IMR-90 (cell line): Measurements from ENCODE around the gene FMN1. TPM values are rescaled to one million over a fixed set of nuclear protein-coding genes. Genes with fewer than 3 reads are reported as not detected.
A peak's percentile ranks its signal among the peaks of the same experiment; 100 is the strongest.

Experiments
- ATAC-seq: fragments of 200-7000 bp; cut with Tn5 transposase; 2 replicates; pipeline ENCODE4 v1.9.1; 2020; ENCODE audit warnings: low read depth, mild to moderate bottlenecking, moderate library complexity
- BruUV-seq: library from RNA; stranded (reverse); fragments of 400-500 nt; replicated peaks from 2 replicates; lab custom pipeline; 2021; lab: Mats Ljungman, UMichigan
- CTCF ChIA-PET: fragments of 300-600 bp; formaldehyde crosslinking; extraction: SDS; loops from one replicate; lab custom pipeline; 2021; ENCODE audit warnings: antibody characterized with exemption; lab: Yijun Ruan, JAX
- POLR2A ChIA-PET: fragments of 300-600 bp; sonication (Branson Sonifier 250); formaldehyde crosslinking; loops from one replicate; lab custom pipeline; 2022; ENCODE audit warnings: antibody characterized with exemption; ENCODE audit not compliant: unreplicated experiment; lab: Charles Lee
- DNase-seq: peaks from one replicate; pipeline ENCODE4 v3.0.0; 2013
- H2AFZ ChIP-seq: replicated peaks from 2 replicates; pipeline ENCODE3; 2013; ENCODE audit warnings: low read length, mild to moderate bottlenecking; ENCODE audit not compliant: poor library complexity
- H2AK5ac ChIP-seq: 2 replicates; pipeline ENCODE4 v1.6.1; 2013; ENCODE audit warnings: low read depth, low read length, inconsistent platforms
- H2AK9ac ChIP-seq: replicated peaks from 2 replicates; pipeline ENCODE3; 2013; ENCODE audit warnings: mild to moderate bottlenecking, low read depth, low read length, moderate library complexity; ENCODE audit not compliant: poor library complexity
- H2BK120ac ChIP-seq: 2 replicates; pipeline ENCODE4 v1.6.1; 2013; ENCODE audit warnings: low read depth, low read length, inconsistent platforms
- H2BK15ac ChIP-seq: 3 replicates; pipeline ENCODE4 v1.6.1; 2013; ENCODE audit warnings: low read depth, low read length, inconsistent platforms
- H2BK20ac ChIP-seq: 2 replicates; pipeline ENCODE4 v1.6.1; 2013; ENCODE audit warnings: low read depth, mild to moderate bottlenecking, inconsistent platforms, low read length, moderate library complexity
- H2BK5ac ChIP-seq: 2 replicates; pipeline ENCODE4 v1.6.1; 2013; ENCODE audit warnings: mild to moderate bottlenecking, low read depth, low read length, inconsistent platforms; ENCODE audit not compliant: poor library complexity, severe bottlenecking
- H3K14ac ChIP-seq: replicated peaks from 2 replicates; pipeline ENCODE4 v1.6.1; 2013; ENCODE audit warnings: low read depth, low read length, inconsistent platforms
- H3K18ac ChIP-seq: 2 replicates; pipeline ENCODE4 v1.6.1; 2013; ENCODE audit warnings: low read depth, low read length, control low read depth
- H3K23ac ChIP-seq: 2 replicates; pipeline ENCODE4 v1.6.1; 2013; ENCODE audit warnings: low read depth, low read length, inconsistent platforms
- H3K27ac ChIP-seq: 2 replicates; pipeline ENCODE4 v1.5.1; 2013; ENCODE audit warnings: mild to moderate bottlenecking, control low read depth, low read length; ENCODE audit not compliant: insufficient read depth
- H3K27me3 ChIP-seq: 2 replicates; pipeline ENCODE4 v1.6.1; 2013; ENCODE audit warnings: low read length; ENCODE audit not compliant: control insufficient read depth, insufficient read depth
- H3K36me3 ChIP-seq: 2 replicates; pipeline ENCODE4 v1.6.1; 2013; ENCODE audit warnings: low read length, mixed read lengths; ENCODE audit not compliant: control insufficient read depth, insufficient read depth
- H3K4ac ChIP-seq: 2 replicates; pipeline ENCODE4 v1.6.1; 2013; ENCODE audit warnings: low read depth, low read length, inconsistent platforms
- H3K4me1 ChIP-seq: 2 replicates; pipeline ENCODE4 v1.6.1; 2013; ENCODE audit warnings: low read length, mixed read lengths; ENCODE audit not compliant: control insufficient read depth, insufficient read depth
- H3K4me2 ChIP-seq: 2 replicates; pipeline ENCODE4 v1.6.1; 2013; ENCODE audit warnings: low read depth, mild to moderate bottlenecking, control low read depth, low read length, moderate library complexity
- H3K4me3 ChIP-seq: 2 replicates; pipeline ENCODE4 v1.5.1; 2013; ENCODE audit warnings: low read depth, mild to moderate bottlenecking, control low read depth, low read length, moderate library complexity; ENCODE audit not compliant: insufficient read depth
- H3K56ac ChIP-seq: 2 replicates; pipeline ENCODE4 v1.6.1; 2013; ENCODE audit warnings: low read length, inconsistent platforms; ENCODE audit not compliant: insufficient read depth; ENCODE audit errors: extremely low read depth
- H3K79me1 ChIP-seq, 2 experiments: 2 replicates each; pipeline ENCODE4 v1.6.1; 2013; ENCODE audit warnings: low read length in 2 of 2, inconsistent platforms in 1 of 2, low read depth in 1 of 2
- H3K9ac ChIP-seq: 2 replicates; pipeline ENCODE4 v1.6.1; 2013; ENCODE audit warnings: low read depth, low read length, control low read depth
- H3K9me1 ChIP-seq: 2 replicates; pipeline ENCODE4 v1.6.1; 2013; ENCODE audit warnings: low read length, inconsistent platforms; ENCODE audit not compliant: insufficient read depth
- H3K9me3 ChIP-seq: 2 replicates; pipeline ENCODE4 v1.6.1; 2013; ENCODE audit warnings: low read length; ENCODE audit not compliant: control insufficient read depth, insufficient read depth
- H4K20me1 ChIP-seq: 2 replicates; pipeline ENCODE4 v1.6.1; 2013; ENCODE audit warnings: low read length, inconsistent platforms; ENCODE audit not compliant: insufficient read depth
- H4K5ac ChIP-seq: 2 replicates; pipeline ENCODE4 v1.6.1; 2013; ENCODE audit warnings: mild to moderate bottlenecking, low read depth, low read length, control low read depth
- H4K8ac ChIP-seq, 2 experiments: 2 replicates each; pipeline ENCODE4 v1.6.1; 2013; ENCODE audit warnings: low read depth in 2 of 2, low read length in 2 of 2, control low read depth in 1 of 2, inconsistent platforms in 1 of 2
- H4K91ac ChIP-seq: 2 replicates; pipeline ENCODE4 v1.6.1; 2013; ENCODE audit warnings: low read depth, low read length, inconsistent platforms; ENCODE audit not compliant: insufficient read depth
- MAFK ChIP-seq: IDR thresholded peaks from 2 replicates; pipeline ENCODE4 v1.6.1; 2012; ENCODE audit warnings: low read depth, low read length, improper control_type of control experiment
- MXI1 ChIP-seq: IDR thresholded peaks from 2 replicates; pipeline ENCODE4 v1.6.1; 2012; ENCODE audit warnings: low read depth, mild to moderate bottlenecking, low read length, moderate library complexity, borderline replicate concordance
- POLR2A ChIP-seq: IDR thresholded peaks from 2 replicates; pipeline ENCODE4 v1.6.1; 2012; ENCODE audit warnings: mild to moderate bottlenecking, low read depth, low read length
- WGBS, 2 experiments: methylation state at CpG; one replicate each; pipeline versions ENCODE4 v1.1.5 to v1.1.7; 2013; ENCODE audit warnings: missing lambda C conversion rate in 2 of 2; ENCODE audit not compliant: insufficient read length in 1 of 2; ENCODE audit errors: extremely low coverage in 2 of 2; 5-methylcytosine and 5-hydroxymethylcytosine counted together
- dilution Hi-C: fragments of 300-500 bp; cut with HindIII; formaldehyde crosslinking; loops from one replicate; pipeline ENCODE4 v1.14.3; 2018; ENCODE audit warnings: low sequenced_read_pairs; ENCODE audit not compliant: unreplicated experiment
- in situ Hi-C: fragments of 300-500 bp; cut with MboI; formaldehyde crosslinking; loops from 3 replicates; pipeline ENCODE4 v1.14.3; 2019; ENCODE audit warnings: low sequenced_read_pairs, inconsistent platforms, mixed read lengths
- intact Hi-C: fragments of 100-400 bp; cut with micrococcal nuclease; formaldehyde crosslinking; loops from 2 replicates; pipeline ENCODE4 v1.10.0; 2022
- polyA plus RNA-seq, 3 experiments: library from polyadenylated mRNA; depleted of rRNA; stranded (reverse); fragments of >200 nt; gene quantifications; 2 replicates each; pipeline ENCODE4 v1.2.3, GENCODE V29; 2012; ENCODE audit warnings: low replicate concordance in 1 of 3
- total RNA-seq: library from RNA; depleted of rRNA; stranded (reverse); fragments of >200 nt; gene quantifications from 2 replicates; pipeline ENCODE4 v1.2.3, GENCODE V29; 2012

The FMN1 gene
- total and polyA plus RNA-seq, 2 of the 4 experiments (the other 2 are of a cell fraction): 7.3 to 17.6 TPM

DNA sequence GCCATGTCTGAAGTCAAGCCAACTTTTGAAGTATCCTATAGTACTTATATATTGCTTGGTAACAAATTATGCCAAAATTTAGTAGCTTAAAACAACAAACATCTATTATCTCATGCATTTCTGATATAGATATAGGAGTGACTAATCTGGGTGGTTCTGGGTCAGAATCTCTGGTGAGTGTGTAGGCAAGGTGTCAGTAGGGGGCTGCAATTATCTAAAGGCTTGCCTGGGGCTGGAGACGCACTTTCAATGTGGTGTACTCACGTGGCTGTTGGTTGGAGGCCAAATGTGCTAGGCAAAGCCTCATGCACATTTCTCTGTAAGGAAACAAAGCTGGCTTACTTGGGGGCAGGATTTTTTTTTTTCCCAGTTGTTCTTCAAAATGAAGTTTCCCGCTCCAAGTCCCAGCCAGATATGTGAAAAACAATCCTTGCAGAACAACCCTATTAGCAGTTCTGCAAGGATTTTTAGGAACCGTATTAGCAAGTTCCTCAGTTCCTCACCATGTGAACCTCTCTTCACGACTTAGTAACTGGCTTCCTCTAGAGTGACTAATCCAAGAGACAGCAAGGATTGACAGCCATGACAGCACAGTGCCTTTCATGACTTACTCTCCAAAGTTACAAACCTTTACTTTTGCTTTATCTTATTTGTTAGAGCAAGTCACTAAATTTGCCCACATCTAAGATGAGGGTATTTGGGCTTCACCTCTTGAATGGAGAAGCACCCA is 450.9 kb downstream of the FMN1 start (continued):
- no peak for TF ChIP-seq MAFK

GRCh38 chr15:32739522-32740063 is 454.9 kb downstream of the FMN1 start:
- dilution Hi-C loops: no loop called here
- no peak overlapping the region for H3K9ac ChIP-seq
- TF ChIP-seq POLR2A (peak; percentile 55), MXI1 (no peak)
- no peak overlapping the region for H3K18ac ChIP-seq
- no peak overlapping the region for H2AFZ ChIP-seq
- H3K9me3 ChIP-seq: peaks cover 2% of the 10 kb centered on the region; the same call in 1 of the 2 replicates
- H2AK9ac ChIP-seq: no peak overlapping the region
- no peak overlapping the region for H2BK120ac ChIP-seq
- no peaks in the 10 kb centered on the region for H3K27me3 ChIP-seq
- intact Hi-C loops: loop anchor here (2.0 kb wide), 1 partner anchor 255 kb away; no protein-coding TSS in a partner anchor
- H3K56ac ChIP-seq: no peak overlapping the region
- peaks cover 16% of the 10 kb centered on the region for H3K36me3 ChIP-seq
- peak overlapping the region; percentile 34; the same call in 1 of the 2 replicates for H4K5ac ChIP-seq
- H2AK5ac ChIP-seq: 0 out of 2 replicates have a peak overlapping the region, but pooled peaks have one; percentile 20
- H2BK5ac ChIP-seq: peak overlapping the region; percentile 8
- H3K4me3 ChIP-seq: no peak overlapping the region
- WGBS, 2 experiments: no CpG with 5 or more reads among the region's 1 CpG
- no peak for ATAC-seq
- H4K91ac ChIP-seq: no peak overlapping the region
- no peak overlapping the region for H3K23ac ChIP-seq
- ChIA-PET CTCF (no interaction called here), POLR2A (no interaction called here)
- no peak overlapping the region for H4K8ac ChIP-seq
- no peaks in the 10 kb centered on the region for H3K9me1 ChIP-seq
- no peaks in the 10 kb centered on the region for H3K4me1 ChIP-seq
- H3K27ac ChIP-seq: no peak overlapping the region; the same call in 1 of the 2 replicates
- no peak overlapping the region for H3K4me2 ChIP-seq
- BruUV-seq: no TSS peak
- H2BK20ac ChIP-seq: no peak overlapping the region
- H4K20me1 ChIP-seq: peaks cover 14% of the 10 kb centered on the region
- H3K4ac ChIP-seq: no peak overlapping the region
- in situ Hi-C loops: no loop called here
- DNase-seq: no peak
- H3K14ac ChIP-seq: no peak overlapping the region
- H2BK15ac ChIP-seq: no peak overlapping the region
- no peaks in the 10 kb centered on the region; a peak in 1 of 4 replicates for H3K79me1 ChIP-seq
